Heart right ventricle (tissue), 16 donors: ENCODE data around the gene NFIB. TPM values are rescaled to one million over a fixed set of nuclear protein-coding genes. Genes with fewer than 3 reads are reported as not detected.

Source experiments
- ATAC-seq, 8 donors: fragments of 200-7000 bp; cut with Tn5 transposase; one replicate each; pipeline ENCODE4 v1.9.1; 2020; ENCODE audit warnings: mild to moderate bottlenecking in 8 of 8, moderate library complexity in 8 of 8, moderate number of reproducible peaks in 1 of 8
- DNase-seq, 2 donors: peaks; one replicate each; pipeline ENCODE4 v3.0.0-alpha.2; 2020
- H3K27ac ChIP-seq, 10 donors: fragments of 200-600 bp; sonication (generic) in 2 of 10; one replicate each; pipeline versions ENCODE4 v1.5.0 to v1.8.0; 2020 to 2022; ENCODE audit warnings: mild to moderate bottlenecking in 3 of 10
- H3K27me3 ChIP-seq, 7 donors: fragments of 200-600 bp; one replicate each; pipeline ENCODE4 v1.8.0; 2021 to 2022; ENCODE audit warnings: mild to moderate bottlenecking in 2 of 7
- H3K36me3 ChIP-seq, 9 donors: fragments of 200-600 bp; sonication (generic) in 1 of 9; one replicate each; pipeline versions ENCODE4 v1.5.0 to v1.8.0; 2020 to 2022; ENCODE audit warnings: mild to moderate bottlenecking in 2 of 9
- H3K4me1 ChIP-seq, 9 donors: fragments of 200-600 bp; sonication (generic) in 1 of 9; one replicate each; pipeline versions ENCODE4 v1.5.0 to v1.8.0; 2020 to 2022; ENCODE audit warnings: mild to moderate bottlenecking in 4 of 9
- H3K4me3 ChIP-seq, 10 donors: fragments of 200-600 bp; sonication (generic) in 2 of 10; one replicate each; pipeline versions ENCODE4 v1.5.0 to v1.8.0; 2020 to 2022; ENCODE audit warnings: mild to moderate bottlenecking in 7 of 10, moderate library complexity in 2 of 10
- H3K9me3 ChIP-seq, 11 donors: fragments of 200-600 bp in 10 of 11; sonication (generic) in 2 of 11; one replicate each; pipeline versions ENCODE4 v1.5.0 to v1.8.0; 2013 to 2022; ENCODE audit warnings: mild to moderate bottlenecking in 2 of 11, control low read depth in 1 of 11, moderate library complexity in 1 of 11
- WGBS, 2 donors: extraction: QIAGEN DNeasy Blood & Tissue Kit; methylation state at CpG; one replicate each; pipeline ENCODE4 v1.1.7; 2013; ENCODE audit warnings: inconsistent platforms in 1 of 2; 5-methylcytosine and 5-hydroxymethylcytosine counted together
- intact Hi-C, 10 donors: fragments of 100-400 bp; cut with DNase I; formaldehyde crosslinking; loops; one replicate each; pipeline versions ENCODE4 v1.11.1 to v1.14.2; 2022
- polyA plus RNA-seq, 2 donors: library from polyadenylated mRNA; stranded (reverse); fragments of 200-250 nt; gene quantifications; one replicate each; pipeline ENCODE4 v1.2.3, GENCODE V29; 2013
- total RNA-seq, 10 donors: library from RNA; stranded (reverse); fragmentation: NEBNext Ultra II Directional in 3 of 10; extraction: Animal tissue kit (Norgen Biotek cat#: 25700) in 3 of 10; gene quantifications; one replicate each; pipeline versions ENCODE4 v1.2.1 to v1.2.4, GENCODE V29; 2021 to 2023
- TF ChIP-seq, protein P1 (sequence below), 9 donors: fragments of 200-600 bp; sonication (generic) in 2 of 9; IDR thresholded peaks; one replicate each; pipeline versions ENCODE4 v1.5.0 to v1.8.0; 2021 to 2022; ENCODE audit warnings: antibody characterized with exemption in 9 of 9, mild to moderate bottlenecking in 5 of 9, moderate library complexity in 1 of 9
- donor health status: Arrhythmogenic right ventricular cardiomyopathy.
- donor health status: ischemic (EF 13 %, LVEDD 7.1; RV severe dilation, severe dysfunction).
- donor health status: healthy with polysubstance abuse.
- donor health status: DM: no; HTN: yes; CAD: no.
- donor health status: DM: no; HTN: no; CAD: no.
- donor health status: ischemic (EF 25% LVEDD 6.9; RV normal size, moderate dysfunction).
- donor health status: ischemic (EF 25% LVEDD 5.7; RV mildly dilated, moderate dysfunction).
- donor health status: healthy.
- donor health status: DM: yes; HTN: yes; CAD: no.
- donor health status: Ischemic cardiomyopathy.
- donor health status: ischemic (EF 35%, LVEDD 5.7; RV mildly dilated, moderate dysfunction).
- donor health status: nonischemic (EF 11% LVEDD 7.7; RV severe dilation, severe dysfunction).
- donor health status: DM: yes; HTN: yes; CAD: no.
- donor health status: PGD.
- donor health status: ischemic (EF 29% LVEDD 5.4; RV normal size, mild dysfunction).
- donor health status: nonischemic (EF 23%, LVEDD 6.1; RV moderate dilation, normal function).

The NFIB gene
- total and polyA plus RNA-seq, 12 donors = 16.7 to 145 (median 124) TPM

DNA sequence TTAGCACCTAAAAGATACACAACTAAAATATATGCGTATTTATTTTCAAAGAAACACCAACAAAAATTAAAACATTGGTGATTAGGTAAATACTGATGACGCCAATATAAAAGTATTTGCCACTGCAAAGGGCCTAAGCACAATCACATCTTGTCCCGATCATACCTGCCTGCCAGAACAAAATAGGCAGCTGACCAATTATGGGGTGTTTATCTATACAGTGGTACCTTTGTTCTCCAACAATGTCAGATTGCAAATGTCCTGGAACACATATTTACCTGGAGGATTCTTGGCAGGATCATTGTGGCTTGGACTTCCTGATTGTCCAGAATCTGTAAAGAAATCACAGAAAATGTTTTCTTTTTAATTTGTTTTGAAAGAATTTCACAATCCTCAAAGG is 134.5 kb downstream of the NFIB start:
- Histone ChIP-seq H3K36me3 (peaks cover 0 to 2% (median 0%) of the 10 kb centered on the region in 9 donors), H3K9me3 (no peaks in the 10 kb centered on the region), H3K4me3 (no peak overlapping the region), H3K27ac (peak overlapping the region in 5 of 10 donors; percentile 5 to 74 (median 66)), H3K4me1 (peaks cover 3 to 67% (median 44%) of the 10 kb centered on the region in 9 donors), H3K27me3 (no peaks in the 10 kb centered on the region)
- ATAC-seq (no peak), DNase-seq (no peak)
- intact Hi-C loops = no loop called here
- WGBS, 2 donors = 72% methylated on average over 3 of the region's 3 CpGs
- TF ChIP-seq, protein P1, sequence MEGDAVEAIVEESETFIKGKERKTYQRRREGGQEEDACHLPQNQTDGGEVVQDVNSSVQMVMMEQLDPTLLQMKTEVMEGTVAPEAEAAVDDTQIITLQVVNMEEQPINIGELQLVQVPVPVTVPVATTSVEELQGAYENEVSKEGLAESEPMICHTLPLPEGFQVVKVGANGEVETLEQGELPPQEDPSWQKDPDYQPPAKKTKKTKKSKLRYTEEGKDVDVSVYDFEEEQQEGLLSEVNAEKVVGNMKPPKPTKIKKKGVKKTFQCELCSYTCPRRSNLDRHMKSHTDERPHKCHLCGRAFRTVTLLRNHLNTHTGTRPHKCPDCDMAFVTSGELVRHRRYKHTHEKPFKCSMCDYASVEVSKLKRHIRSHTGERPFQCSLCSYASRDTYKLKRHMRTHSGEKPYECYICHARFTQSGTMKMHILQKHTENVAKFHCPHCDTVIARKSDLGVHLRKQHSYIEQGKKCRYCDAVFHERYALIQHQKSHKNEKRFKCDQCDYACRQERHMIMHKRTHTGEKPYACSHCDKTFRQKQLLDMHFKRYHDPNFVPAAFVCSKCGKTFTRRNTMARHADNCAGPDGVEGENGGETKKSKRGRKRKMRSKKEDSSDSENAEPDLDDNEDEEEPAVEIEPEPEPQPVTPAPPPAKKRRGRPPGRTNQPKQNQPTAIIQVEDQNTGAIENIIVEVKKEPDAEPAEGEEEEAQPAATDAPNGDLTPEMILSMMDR (IDR thresholded peaks at IDR 0.05) = no peak

DNA sequence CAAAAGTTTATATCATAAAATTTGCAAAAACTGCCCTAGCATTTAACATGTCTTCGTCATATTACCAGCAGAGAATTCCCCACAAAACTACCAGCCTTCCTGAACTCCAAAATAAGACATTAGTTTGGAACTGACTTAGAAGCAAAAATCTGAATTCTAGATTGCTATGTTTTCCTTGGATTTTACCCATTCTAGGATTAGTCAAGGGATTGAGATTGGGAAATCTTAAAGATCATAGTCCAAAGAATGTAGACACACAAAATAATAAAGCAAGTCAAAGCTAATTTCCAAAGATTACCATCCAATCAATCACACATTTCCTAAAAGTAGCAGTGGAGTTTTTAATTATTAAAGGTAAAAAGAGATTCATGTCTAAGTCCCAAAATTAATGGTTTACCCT is 138.2 kb downstream of the NFIB start:
- Histone ChIP-seq H3K9me3 (no peaks in the 10 kb centered on the region), H3K36me3 (peaks cover 0 to 2% (median 0%) of the 10 kb centered on the region in 9 donors), H3K27ac (peak overlapping the region in 1 of 10 donors; percentile 10), H3K4me1 (peaks cover 3 to 68% (median 25%) of the 10 kb centered on the region in 9 donors), H3K4me3 (no peak overlapping the region), H3K27me3 (no peaks in the 10 kb centered on the region)
- DNase-seq (no peak), ATAC-seq (no peak)
- intact Hi-C loops = no loop called here
- TF ChIP-seq, protein P1 (IDR thresholded peaks at IDR 0.05) = no peak
- 94 to 95% methylated on average over 1 of the region's 1 CpG for WGBS, 2 donors

DNA sequence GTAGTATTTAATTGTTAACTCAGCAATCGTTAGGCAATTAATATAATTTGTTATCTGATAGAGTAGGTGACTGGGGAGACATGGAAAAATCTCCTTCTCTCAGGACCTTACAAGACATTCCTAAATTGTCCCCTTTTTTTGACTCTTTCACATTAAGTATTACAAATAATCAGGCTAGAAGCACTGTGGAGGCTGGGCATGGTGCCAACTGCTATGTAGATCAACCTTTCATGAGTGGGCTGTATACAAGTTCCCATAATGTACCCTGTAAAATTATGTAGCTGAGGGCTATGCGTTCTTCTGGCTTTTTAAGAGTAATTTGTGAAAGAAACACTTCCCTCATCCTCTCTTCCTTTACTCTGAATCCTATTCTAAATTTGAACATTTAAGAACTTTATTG is 140.2 kb downstream of the NFIB start:
- Histone ChIP-seq H3K4me1 (peaks cover 0 to 62% (median 15%) of the 10 kb centered on the region in 9 donors), H3K9me3 (no peaks in the 10 kb centered on the region), H3K27me3 (no peaks in the 10 kb centered on the region), H3K4me3 (no peak overlapping the region), H3K27ac (no peak overlapping the region), H3K36me3 (peaks cover 0 to 2% (median 0%) of the 10 kb centered on the region in 9 donors)
- DNase-seq (peak in 1 of 2 donors; percentile 15), ATAC-seq (no peak)
- TF ChIP-seq, protein P1 (IDR thresholded peaks at IDR 0.05) = no peak
- intact Hi-C loops = no loop called here
- WGBS, 2 donors = 76 to 81% methylated on average over 2 of the region's 2 CpGs

DNA sequence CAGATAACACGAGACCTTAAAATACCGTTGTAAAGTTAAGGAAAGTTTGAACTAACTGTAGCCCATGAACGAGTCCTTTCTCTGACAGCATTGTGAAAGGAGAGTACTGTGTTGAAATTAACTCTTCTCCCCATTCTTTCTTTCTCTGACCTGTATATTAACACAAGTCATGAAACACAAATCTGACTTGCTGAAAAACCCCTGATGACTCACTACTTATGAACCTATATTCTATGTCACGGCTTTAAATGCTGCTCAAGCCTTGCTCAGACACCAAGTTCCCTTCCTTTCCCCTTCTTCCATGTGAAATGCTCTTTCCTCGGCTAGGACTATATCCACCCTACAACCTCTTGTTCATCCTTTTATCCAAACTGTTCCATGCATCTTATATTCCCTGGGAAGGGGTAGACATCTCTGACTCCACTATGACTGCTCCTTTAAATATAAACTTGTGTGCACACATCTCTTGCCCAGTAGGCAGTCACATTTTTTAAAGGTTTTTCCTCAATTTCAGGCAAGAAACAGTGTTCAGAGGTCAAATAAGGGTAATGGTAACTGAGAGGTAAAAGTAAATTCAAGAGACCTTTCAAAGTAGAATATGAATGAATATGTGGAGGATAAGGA is 142.9 kb downstream of the NFIB start:
- no peaks in the 10 kb centered on the region for H3K9me3 ChIP-seq
- DNase-seq = no peak
- peaks cover 0 to 53% (median 8%) of the 10 kb centered on the region in 9 donors for H3K4me1 ChIP-seq
- intact Hi-C loops = no loop called here
- no peaks in the 10 kb centered on the region for H3K36me3 ChIP-seq
- ATAC-seq = no peak
- WGBS, 2 donors = 88 to 89% methylated on average over 5 of the region's 5 CpGs
- no peak overlapping the region for H3K4me3 ChIP-seq
- no peaks in the 10 kb centered on the region for H3K27me3 ChIP-seq
- TF ChIP-seq, protein P1 (IDR thresholded peaks at IDR 0.05) = no peak
- H3K27ac ChIP-seq = no peak overlapping the region
